G401.6 (cell line): ENCODE data around the gene ARMC5.
"Not testable (repeated sequence)": the region's sequence is repeated elsewhere in the genome, so short reads cannot be mapped to it uniquely, and the experiment has no call there.

Experiments
- FAIRE-seq: peaks from 2 replicates; lab custom pipeline; 2012; peaks lifted over from hg19 to GRCh38; lab: Jason Lieb, UNC

Gene ARMC5

GRCh38 chr16:31458844-31459686, at the start of gene ARMC5:
ARMC5 (plus strand) TSS chr16:31459501; CDS start chr16:31459525, 24 bp downstream.
- peak; percentile 81 for FAIRE-seq

- no peak for FAIRE-seq
These were observed 49.2 kb upstream of the ARMC5 start for GRCh38 chr16:31410082-31410481.

- FAIRE-seq = no peak
These were observed 48.1 kb upstream of the ARMC5 start for GRCh38 chr16:31411024-31411844.

GRCh38 chr16:31412750-31413149, 46.6 kb upstream of the ARMC5 start:
- FAIRE-seq = no peak

GRCh38 chr16:31413381-31413780, 45.9 kb upstream of the ARMC5 start:
- FAIRE-seq = no peak

GRCh38 chr16:31413943-31414342, 45.4 kb upstream of the ARMC5 start:
- no peak for FAIRE-seq

GRCh38 chr16:31414706-31415105, 44.6 kb upstream of the ARMC5 start:
- FAIRE-seq = no peak

- no peak for FAIRE-seq
These were observed 42.9 kb upstream of the ARMC5 start for GRCh38 chr16:31416371-31416770.

GRCh38 chr16:31417036-31417435, 42.3 kb upstream of the ARMC5 start:
- not testable (repeated sequence) for FAIRE-seq

- no peak for FAIRE-seq
These were observed 41.4 kb upstream of the ARMC5 start for GRCh38 chr16:31417916-31418315.

GRCh38 chr16:31420037-31420436, 39.3 kb upstream of the ARMC5 start:
- no peak for FAIRE-seq

GRCh38 chr16:31421587-31421986, 37.7 kb upstream of the ARMC5 start:
- FAIRE-seq = no peak

- no peak for FAIRE-seq
These were observed 36.1 kb upstream of the ARMC5 start for GRCh38 chr16:31423241-31423640.

- FAIRE-seq = no peak
These were observed 35.5 kb upstream of the ARMC5 start for GRCh38 chr16:31423801-31424200.

- no peak for FAIRE-seq
These were observed 31.6 kb upstream of the ARMC5 start for GRCh38 chr16:31427441-31428278.

GRCh38 chr16:31428279-31428597, 31.1 kb upstream of the ARMC5 start, which contains the start of gene COX6A2:
COX6A2 (minus strand) TSS chr16:31428360; CDS start chr16:31428325, 35 bp downstream.
- no peak for FAIRE-seq

- no peak for FAIRE-seq
These were observed 30.6 kb upstream of the ARMC5 start for GRCh38 chr16:31428638-31429247.

GRCh38 chr16:31429314-31429713, 30.0 kb upstream of the ARMC5 start:
- FAIRE-seq = no peak

- FAIRE-seq = no peak
These were observed 29.5 kb upstream of the ARMC5 start for GRCh38 chr16:31429796-31430195.

- no peak for FAIRE-seq
These were observed 28.8 kb upstream of the ARMC5 start for GRCh38 chr16:31430380-31431052.
